Neural cell (in vitro differentiated cells): ENCODE results near the gene SSR4. TPM values are rescaled to one million over a fixed set of nuclear protein-coding genes. Genes with fewer than 3 reads are reported as not detected.

Experiments
- H2AFZ ChIP-seq: fragments of 200-600, 300-800 bp; sonication (generic), shearing (Covaris generic); 2 replicates; pipeline ENCODE4 v1.6.0; 2014; ENCODE audit warnings: low read depth, mild to moderate bottlenecking, antibody characterized with exemption, low read length, moderate library complexity
- H3F3A ChIP-seq: fragments of 200-600 bp; shearing (Covaris generic); 2 replicates; pipeline ENCODE4 v1.6.1; 2016; ENCODE audit warnings: mild to moderate bottlenecking, moderate library complexity, mixed read lengths, antibody characterized with exemption, low read length; ENCODE audit not compliant: insufficient read depth, poor library complexity, severe bottlenecking
- H3K27ac ChIP-seq: fragments of 200-600, 300-800 bp; sonication (generic), shearing (Covaris generic); 2 replicates; pipeline ENCODE4 v1.5.1; 2014; ENCODE audit warnings: mild to moderate bottlenecking, low read length, moderate library complexity
- H3K27me3 ChIP-seq: fragments of 300-800, 200-600 bp; sonication (generic), shearing (Covaris generic); 2 replicates; pipeline ENCODE4 v1.6.0; 2014; ENCODE audit warnings: mild to moderate bottlenecking, low read depth, low read length, moderate library complexity; ENCODE audit not compliant: insufficient read depth
- H3K36me3 ChIP-seq: fragments of 300-800, 200-600 bp; sonication (generic), shearing (Covaris generic); 2 replicates; pipeline ENCODE4 v1.5.1; 2014; ENCODE audit warnings: mild to moderate bottlenecking, antibody characterized with exemption, low read length, moderate library complexity; ENCODE audit not compliant: insufficient read depth
- H3K4me2 ChIP-seq: fragments of 300-800, 200-600 bp; sonication (generic), shearing (Covaris generic); 2 replicates; pipeline ENCODE4 v1.6.0; 2014; ENCODE audit warnings: mild to moderate bottlenecking, low read length
- H3K4me3 ChIP-seq: fragments of 300-800, 200-600 bp; sonication (generic), shearing (Covaris generic); 2 replicates; pipeline ENCODE4 v1.5.1; 2014; ENCODE audit warnings: mild to moderate bottlenecking, low read length, moderate library complexity
- H3K79me2 ChIP-seq: fragments of 200-600 bp; shearing (Covaris generic); replicated peaks from 2 replicates; pipeline ENCODE4 v1.6.0; 2014; ENCODE audit warnings: mild to moderate bottlenecking, low read length, moderate library complexity; ENCODE audit not compliant: insufficient read depth
- H3K9ac ChIP-seq: fragments of 300-800, 200-600 bp; sonication (generic), shearing (Covaris generic); 2 replicates; pipeline ENCODE4 v1.6.1; 2016; ENCODE audit warnings: mild to moderate bottlenecking, low read length, mixed read lengths
- H3K9me2 ChIP-seq: fragments of 200-600 bp; shearing (Covaris generic); 2 replicates; pipeline ENCODE4 v1.6.1; 2016; ENCODE audit warnings: mild to moderate bottlenecking, low read length, mixed read lengths; ENCODE audit not compliant: insufficient read depth
- H3K9me3 ChIP-seq: fragments of 200-600, 300-800 bp; sonication (generic), shearing (Covaris generic); 2 replicates; pipeline ENCODE4 v1.6.1; 2016; ENCODE audit warnings: mild to moderate bottlenecking, mixed run types, low read length, moderate library complexity, mixed read lengths
- H4K20me1 ChIP-seq: fragments of 200-600 bp; shearing (Covaris generic); 2 replicates; pipeline ENCODE4 v1.6.1; 2016; ENCODE audit warnings: mild to moderate bottlenecking, mixed run types; ENCODE audit not compliant: insufficient read depth
- EP300 ChIP-seq: fragments of 450-650 bp; conservative IDR thresholded peaks from 2 replicates; pipeline ENCODE4 v1.6.1; 2014; ENCODE audit warnings: antibody characterized with exemption, mild to moderate bottlenecking, moderate library complexity; ENCODE audit not compliant: poor library complexity, severe bottlenecking
- EZH2 ChIP-seq: fragments of 200-600, 300-800 bp; shearing (Covaris generic), sonication (generic); IDR thresholded peaks from 2 replicates; pipeline ENCODE4 v1.6.1; 2014; ENCODE audit warnings: antibody characterized with exemption, low read length, borderline replicate concordance, mild to moderate bottlenecking; ENCODE audit not compliant: insufficient read depth, poor library complexity, severe bottlenecking
- MXI1 ChIP-seq: fragments of 450-650 bp; conservative IDR thresholded peaks from 2 replicates; pipeline ENCODE4 v1.6.1; 2014; ENCODE audit warnings: antibody characterized with exemption, mild to moderate bottlenecking; ENCODE audit not compliant: poor library complexity, severe bottlenecking
- POLR2AphosphoS5 ChIP-seq: IDR thresholded peaks from 2 replicates; pipeline ENCODE4 v1.6.1; 2012
- RAD21 ChIP-seq: fragments of 450-650 bp; conservative IDR thresholded peaks from 2 replicates; pipeline ENCODE4 v1.6.1; 2014; ENCODE audit warnings: antibody characterized with exemption, mild to moderate bottlenecking, moderate library complexity
- SMC3 ChIP-seq: fragments of 450-650 bp; conservative IDR thresholded peaks from 2 replicates; pipeline ENCODE4 v1.6.1; 2014; ENCODE audit warnings: antibody characterized with exemption, mild to moderate bottlenecking, moderate library complexity; ENCODE audit not compliant: poor library complexity
- TAF1 ChIP-seq: IDR thresholded peaks from 2 replicates; pipeline ENCODE4 v1.6.1; 2012; ENCODE audit warnings: low read depth
- polyA plus RNA-seq: library from polyadenylated mRNA; depleted of rRNA; stranded (reverse); fragments of >200 nt; gene quantifications from 2 replicates; pipeline ENCODE4 v1.2.3, GENCODE V29; 2014
- TF ChIP-seq, protein P1 (sequence below): IDR thresholded peaks from 2 replicates; pipeline ENCODE4 v1.6.1; 2012; ENCODE audit warnings: borderline replicate concordance
- TF ChIP-seq, protein P2 (sequence below): fragments of 450-650 bp; IDR thresholded peaks from 2 replicates; pipeline ENCODE4 v1.5.1; 2014; ENCODE audit warnings: antibody characterized with exemption, mild to moderate bottlenecking, moderate library complexity; ENCODE audit not compliant: poor library complexity, severe bottlenecking

The SSR4 gene
- polyA plus RNA-seq, 1 donor from 2014 or later = 186 TPM

DNA sequence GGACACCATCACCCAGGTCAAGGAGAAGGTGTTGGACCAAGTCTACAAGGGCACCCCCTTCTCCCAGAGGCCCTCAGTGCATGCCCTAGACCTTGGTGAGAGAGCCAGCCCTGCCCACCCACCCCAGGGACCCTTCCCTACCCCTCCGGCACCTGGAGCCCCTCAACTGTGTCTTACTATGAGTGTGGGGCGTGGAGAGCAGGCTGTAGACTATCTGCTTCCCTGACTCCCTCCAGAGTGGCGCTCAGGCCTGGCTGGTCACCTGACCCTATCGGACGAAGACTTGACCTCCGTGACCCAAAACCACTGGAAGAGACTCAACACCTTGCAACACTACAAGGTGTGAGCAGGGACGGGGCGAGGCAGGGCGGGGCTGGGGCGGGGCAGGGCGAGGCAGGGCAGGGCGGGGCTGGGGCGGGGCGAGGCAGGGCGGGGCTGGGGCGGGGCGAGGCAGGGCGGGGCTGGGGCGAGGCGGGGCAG is 18.3 kb upstream of the SSR4 start:
- H3K4me3 ChIP-seq = no peak overlapping the region
- TF ChIP-seq MXI1 (no peak), TAF1 (no peak), POLR2AphosphoS5 (no peak), RAD21 (no peak), EP300 (no peak), SMC3 (no peak), EZH2 (no peak)
- TF ChIP-seq, protein P1, sequence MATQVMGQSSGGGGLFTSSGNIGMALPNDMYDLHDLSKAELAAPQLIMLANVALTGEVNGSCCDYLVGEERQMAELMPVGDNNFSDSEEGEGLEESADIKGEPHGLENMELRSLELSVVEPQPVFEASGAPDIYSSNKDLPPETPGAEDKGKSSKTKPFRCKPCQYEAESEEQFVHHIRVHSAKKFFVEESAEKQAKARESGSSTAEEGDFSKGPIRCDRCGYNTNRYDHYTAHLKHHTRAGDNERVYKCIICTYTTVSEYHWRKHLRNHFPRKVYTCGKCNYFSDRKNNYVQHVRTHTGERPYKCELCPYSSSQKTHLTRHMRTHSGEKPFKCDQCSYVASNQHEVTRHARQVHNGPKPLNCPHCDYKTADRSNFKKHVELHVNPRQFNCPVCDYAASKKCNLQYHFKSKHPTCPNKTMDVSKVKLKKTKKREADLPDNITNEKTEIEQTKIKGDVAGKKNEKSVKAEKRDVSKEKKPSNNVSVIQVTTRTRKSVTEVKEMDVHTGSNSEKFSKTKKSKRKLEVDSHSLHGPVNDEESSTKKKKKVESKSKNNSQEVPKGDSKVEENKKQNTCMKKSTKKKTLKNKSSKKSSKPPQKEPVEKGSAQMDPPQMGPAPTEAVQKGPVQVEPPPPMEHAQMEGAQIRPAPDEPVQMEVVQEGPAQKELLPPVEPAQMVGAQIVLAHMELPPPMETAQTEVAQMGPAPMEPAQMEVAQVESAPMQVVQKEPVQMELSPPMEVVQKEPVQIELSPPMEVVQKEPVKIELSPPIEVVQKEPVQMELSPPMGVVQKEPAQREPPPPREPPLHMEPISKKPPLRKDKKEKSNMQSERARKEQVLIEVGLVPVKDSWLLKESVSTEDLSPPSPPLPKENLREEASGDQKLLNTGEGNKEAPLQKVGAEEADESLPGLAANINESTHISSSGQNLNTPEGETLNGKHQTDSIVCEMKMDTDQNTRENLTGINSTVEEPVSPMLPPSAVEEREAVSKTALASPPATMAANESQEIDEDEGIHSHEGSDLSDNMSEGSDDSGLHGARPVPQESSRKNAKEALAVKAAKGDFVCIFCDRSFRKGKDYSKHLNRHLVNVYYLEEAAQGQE = no peak
- TF ChIP-seq, protein P2, sequence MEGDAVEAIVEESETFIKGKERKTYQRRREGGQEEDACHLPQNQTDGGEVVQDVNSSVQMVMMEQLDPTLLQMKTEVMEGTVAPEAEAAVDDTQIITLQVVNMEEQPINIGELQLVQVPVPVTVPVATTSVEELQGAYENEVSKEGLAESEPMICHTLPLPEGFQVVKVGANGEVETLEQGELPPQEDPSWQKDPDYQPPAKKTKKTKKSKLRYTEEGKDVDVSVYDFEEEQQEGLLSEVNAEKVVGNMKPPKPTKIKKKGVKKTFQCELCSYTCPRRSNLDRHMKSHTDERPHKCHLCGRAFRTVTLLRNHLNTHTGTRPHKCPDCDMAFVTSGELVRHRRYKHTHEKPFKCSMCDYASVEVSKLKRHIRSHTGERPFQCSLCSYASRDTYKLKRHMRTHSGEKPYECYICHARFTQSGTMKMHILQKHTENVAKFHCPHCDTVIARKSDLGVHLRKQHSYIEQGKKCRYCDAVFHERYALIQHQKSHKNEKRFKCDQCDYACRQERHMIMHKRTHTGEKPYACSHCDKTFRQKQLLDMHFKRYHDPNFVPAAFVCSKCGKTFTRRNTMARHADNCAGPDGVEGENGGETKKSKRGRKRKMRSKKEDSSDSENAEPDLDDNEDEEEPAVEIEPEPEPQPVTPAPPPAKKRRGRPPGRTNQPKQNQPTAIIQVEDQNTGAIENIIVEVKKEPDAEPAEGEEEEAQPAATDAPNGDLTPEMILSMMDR = no peak
- no peaks in the 10 kb centered on the region for H3K36me3 ChIP-seq
- no peaks in the 10 kb centered on the region for H3F3A ChIP-seq
- no peak overlapping the region for H3K9ac ChIP-seq
- H3K4me2 ChIP-seq = no peak overlapping the region
- H3K9me2 ChIP-seq = no peaks in the 10 kb centered on the region
- H2AFZ ChIP-seq = no peak overlapping the region
- no peaks in the 10 kb centered on the region for H3K9me3 ChIP-seq
- no peaks in the 10 kb centered on the region for H3K27me3 ChIP-seq
- H3K79me2 ChIP-seq = no peaks in the 10 kb centered on the region
- no peaks in the 10 kb centered on the region for H4K20me1 ChIP-seq
- no peak overlapping the region for H3K27ac ChIP-seq

DNA sequence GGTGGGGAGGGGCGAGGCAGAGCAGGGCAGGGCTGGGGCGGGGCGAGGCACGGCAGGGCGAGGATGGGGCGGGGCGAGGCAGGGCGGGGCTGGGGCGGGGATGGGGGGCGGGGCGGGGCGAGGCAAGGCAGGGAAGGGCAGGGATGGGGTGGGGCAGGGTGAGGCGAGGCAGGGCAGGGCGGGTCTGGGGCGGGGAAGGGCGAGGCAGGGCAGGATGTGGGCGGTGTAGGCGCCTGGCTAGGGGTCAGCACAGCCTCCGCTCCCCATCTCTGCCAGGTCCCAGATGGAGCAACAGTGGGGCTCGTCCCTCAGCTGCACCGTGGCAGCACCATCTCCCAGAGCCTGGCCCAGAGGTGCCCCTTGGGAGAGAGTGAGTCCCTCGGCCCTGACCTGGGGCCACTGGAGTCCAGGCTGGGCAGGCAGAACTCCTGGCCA is 17.8 kb upstream of the SSR4 start:
- TF ChIP-seq EZH2 = no peak
- TF ChIP-seq, protein P1 = no peak
- TF ChIP-seq TAF1 = no peak
- TF ChIP-seq MXI1 = no peak
- no peak for TF ChIP-seq EP300
- TF ChIP-seq, protein P2 = no peak
- no peak for TF ChIP-seq POLR2AphosphoS5
- Histone ChIP-seq H4K20me1 (no peaks in the 10 kb centered on the region), H3K79me2 (no peaks in the 10 kb centered on the region), H3K9me2 (no peaks in the 10 kb centered on the region), H3K4me2 (no peak overlapping the region), H3K4me3 (no peak overlapping the region), H3K9me3 (no peaks in the 10 kb centered on the region), H3K27me3 (no peaks in the 10 kb centered on the region), H3K9ac (no peak overlapping the region), H3F3A (no peaks in the 10 kb centered on the region), H3K36me3 (no peaks in the 10 kb centered on the region), H2AFZ (no peak overlapping the region), H3K27ac (no peak overlapping the region)
